ENCODE results near the gene DLGAP4. TPM values are rescaled to one million over a fixed set of nuclear protein-coding genes. Genes with fewer than 3 reads are reported as not detected.

Gene DLGAP4
- total and polyA plus RNA-seq, 9 of the 15 experiments (the other 6 are each of a cell fraction or from before 2014, with no cell fraction given), result 0.31 to 34.1 (median 4.5) TPM

GRCh38 chr20:36304786-36305495 lies 1.2 kb upstream of the DLGAP4 start:
- no peaks in the 10 kb centered on the region for H3K9me1 ChIP-seq (ENCODE audit: control insufficient read depth, insufficient read depth, low read length)
- H2AFZ ChIP-seq (ENCODE audit: low read depth, low read length), result no peak overlapping the region
- H3K4me1 ChIP-seq (replicated peaks in 1 of 2; ENCODE audit: control insufficient read depth in 2 of 2, insufficient read depth in 2 of 2, low read length in 2 of 2), result peaks cover 0 to 15% of the 10 kb centered on the region in 2 experiments; a peak in 2 of 5 replicates
- no peaks in the 10 kb centered on the region for H3K9me3 ChIP-seq (replicated peaks; ENCODE audit: control insufficient read depth, insufficient read depth, low read depth, low read length)
- in situ Hi-C loops (cut with MboI) (no loop called here), intact Hi-C loops (cut with micrococcal nuclease) (no loop called here)
- no peak for TF ChIP-seq NFATC3 (IDR thresholded peaks at IDR 0.05)
- no peak for TF ChIP-seq STAT5A (IDR thresholded peaks at IDR 0.05; ENCODE audit: borderline replicate concordance, low read length)
- no peak for TF ChIP-seq CTCF (IDR thresholded peaks at IDR 0.05 in 2 of 3, conservative IDR thresholded peaks at IDR 0.05 in 1 of 3; ENCODE audit: insufficient read depth in 2 of 3, low read depth in 1 of 3, low read length in 3 of 3)
- no peak for TF ChIP-seq ZNF384 (IDR thresholded peaks at IDR 0.05; ENCODE audit: low read depth, low read length)
- TF ChIP-seq ZNF431 (CRISPR knock-in tag; IDR thresholded peaks at IDR 0.05), result no peak
- peak; percentile 56 for TF ChIP-seq ZFP36 (IDR thresholded peaks at IDR 0.05; ENCODE audit: low read depth, low read length, partially characterized antibody)
- TF ChIP-seq REST (IDR thresholded peaks at IDR 0.05; ENCODE audit: borderline replicate concordance), result peak; percentile 42
- TF ChIP-seq REST (CRISPR knock-in tag; IDR thresholded peaks at IDR 0.05; ENCODE audit: low read depth), result no peak
- no peak overlapping the region for H3K9ac ChIP-seq (ENCODE audit: insufficient read depth in 1 of 2, low read depth in 2 of 2, low read length in 2 of 2)
- CTCF ChIA-PET (ENCODE audit: low intra/inter-chr PET ratio), result no interaction called here
- H3K4me3 ChIP-seq, result no peak overlapping the region
- FAIRE-seq (no peak), DNase-seq (ENCODE audit: extremely low read depth in 1 of 4, low spot score in 3 of 4) (peak in 1 of 4 experiments; percentile 6), ATAC-seq (no peak)
- no peaks in the 10 kb centered on the region for H3K79me2 ChIP-seq (ENCODE audit: control insufficient read depth, insufficient read depth, low read length)
- peaks cover 15 to 65% of the 10 kb centered on the region in 2 experiments; a peak in 4 of 5 replicates for H3K27me3 ChIP-seq (ENCODE audit: control insufficient read depth in 2 of 2, insufficient read depth in 2 of 2, low read length in 2 of 2)
- H3K4me2 ChIP-seq (ENCODE audit: insufficient read depth, low read length), result no peak overlapping the region
- WGBS (ENCODE audit: insufficient coverage, low coverage, missing lambda C conversion rate), result 1% methylated on average over 10 of the region's 10 CpGs
- no peak overlapping the region for H3K27ac ChIP-seq (ENCODE audit: extremely low read depth, low read depth, low read length)
- POLR2A ChIA-PET, result interaction anchor here (0.5 to 1.1 kb wide), 2 partner anchors 26 to 207 kb away, joined by 3 read pairs; no protein-coding TSS in a partner anchor
- BruUV-seq (replicated peaks), result no TSS peak
- H4K20me1 ChIP-seq (replicated peaks; ENCODE audit: control insufficient read depth, insufficient read depth, low read length), result peaks cover 15% of the 10 kb centered on the region
- H3K36me3 ChIP-seq (ENCODE audit: control insufficient read depth, insufficient read depth, low read length), result no peaks in the 10 kb centered on the region

All from K562 (cell line).